Measurements from ENCODE around the gene MAPK8.

Gene MAPK8

GRCh38 chr10:48286356-48286755 is 20.1 kb upstream of the MAPK8 start:
- H3K36me3 Mint-ChIP-seq (ENCODE audit: low read depth) = no peaks in the 10 kb centered on the region
- peaks cover 7% of the 10 kb centered on the region for H3K4me1 Mint-ChIP-seq (ENCODE audit: low read depth)
- H3K27ac Mint-ChIP-seq = no peak overlapping the region
- H3K4me3 Mint-ChIP-seq = no peak overlapping the region
- peaks cover 11% of the 10 kb centered on the region for H3K9me3 Mint-ChIP-seq
- H3K27me3 Mint-ChIP-seq = peaks cover 22% of the 10 kb centered on the region

GRCh38 chr10:48287417-48288391 is 18.8 kb upstream of the MAPK8 start:
- Mint-ChIP-seq H3K27ac (no peak overlapping the region), H3K4me1 (ENCODE audit: low read depth) (peaks cover 7% of the 10 kb centered on the region), H3K9me3 (peaks cover 11% of the 10 kb centered on the region), H3K27me3 (peaks cover 14% of the 10 kb centered on the region), H3K4me3 (no peak overlapping the region), H3K36me3 (ENCODE audit: low read depth) (no peaks in the 10 kb centered on the region)

- Mint-ChIP-seq H3K36me3 (ENCODE audit: low read depth) (no peaks in the 10 kb centered on the region), H3K4me1 (ENCODE audit: low read depth) (peaks cover 7% of the 10 kb centered on the region)
Measured at GRCh38 chr10:48288661-48289060, 17.8 kb upstream of the MAPK8 start.

GRCh38 chr10:48289501-48290238 is 16.8 kb upstream of the MAPK8 start:
- H3K4me3 Mint-ChIP-seq = no peak overlapping the region
- H3K36me3 Mint-ChIP-seq (ENCODE audit: low read depth) = no peaks in the 10 kb centered on the region
- H3K9me3 Mint-ChIP-seq = peaks cover 4% of the 10 kb centered on the region
- H3K4me1 Mint-ChIP-seq (ENCODE audit: low read depth) = peaks cover 7% of the 10 kb centered on the region
- peaks cover 13% of the 10 kb centered on the region for H3K27me3 Mint-ChIP-seq
- H3K27ac Mint-ChIP-seq = no peak overlapping the region

More at GRCh38 chr10:48288661-48289060, 17.8 kb upstream of the MAPK8 start:
- Mint-ChIP-seq H3K9me3 (peaks cover 9% of the 10 kb centered on the region), H3K4me3 (no peak overlapping the region), H3K27me3 (peaks cover 14% of the 10 kb centered on the region), H3K27ac (no peak overlapping the region)

GRCh38 chr10:48290286-48290685 is 16.2 kb upstream of the MAPK8 start:
- Mint-ChIP-seq H3K9me3 (no peaks in the 10 kb centered on the region), H3K4me1 (ENCODE audit: low read depth) (peaks cover 7% of the 10 kb centered on the region)

GRCh38 chr10:48291190-48291589 is 15.3 kb upstream of the MAPK8 start:
- peak overlapping the region; percentile 63 for H3K27ac Mint-ChIP-seq
- no peak overlapping the region for H3K4me3 Mint-ChIP-seq
- no peaks in the 10 kb centered on the region for H3K27me3 Mint-ChIP-seq
- H3K9me3 Mint-ChIP-seq = no peaks in the 10 kb centered on the region
- peaks cover 7% of the 10 kb centered on the region for H3K4me1 Mint-ChIP-seq (ENCODE audit: low read depth)
- H3K36me3 Mint-ChIP-seq (ENCODE audit: low read depth) = no peaks in the 10 kb centered on the region

More at GRCh38 chr10:48290286-48290685, 16.2 kb upstream of the MAPK8 start:
- H3K27ac Mint-ChIP-seq = no peak overlapping the region
- H3K27me3 Mint-ChIP-seq = peaks cover 7% of the 10 kb centered on the region
- H3K4me3 Mint-ChIP-seq = no peak overlapping the region
- no peaks in the 10 kb centered on the region for H3K36me3 Mint-ChIP-seq (ENCODE audit: low read depth)

- Mint-ChIP-seq H3K4me1 (ENCODE audit: low read depth) (peaks cover 3% of the 10 kb centered on the region), H3K27me3 (no peaks in the 10 kb centered on the region)
Measured at GRCh38 chr10:48292616-48293015, 13.9 kb upstream of the MAPK8 start.

GRCh38 chr10:48294431-48294830 is 12.0 kb upstream of the MAPK8 start:
- Mint-ChIP-seq H3K36me3 (ENCODE audit: low read depth) (no peaks in the 10 kb centered on the region), H3K27me3 (no peaks in the 10 kb centered on the region), H3K27ac (no peak overlapping the region), H3K4me3 (no peak overlapping the region), H3K9me3 (no peaks in the 10 kb centered on the region), H3K4me1 (ENCODE audit: low read depth) (no peaks in the 10 kb centered on the region)

More at GRCh38 chr10:48292616-48293015, 13.9 kb upstream of the MAPK8 start:
- H3K4me3 Mint-ChIP-seq = no peak overlapping the region
- H3K36me3 Mint-ChIP-seq (ENCODE audit: low read depth) = no peaks in the 10 kb centered on the region
- no peaks in the 10 kb centered on the region for H3K9me3 Mint-ChIP-seq
- no peak overlapping the region for H3K27ac Mint-ChIP-seq

GRCh38 chr10:48296576-48297098 is 9.8 kb upstream of the MAPK8 start:
- H3K36me3 Mint-ChIP-seq (ENCODE audit: low read depth) = no peaks in the 10 kb centered on the region
- H3K27ac Mint-ChIP-seq = no peak overlapping the region
- no peak overlapping the region for H3K4me3 Mint-ChIP-seq
- H3K27me3 Mint-ChIP-seq = no peaks in the 10 kb centered on the region
- H3K9me3 Mint-ChIP-seq = no peaks in the 10 kb centered on the region
- no peaks in the 10 kb centered on the region for H3K4me1 Mint-ChIP-seq (ENCODE audit: low read depth)

- Mint-ChIP-seq H3K36me3 (ENCODE audit: low read depth) (no peaks in the 10 kb centered on the region), H3K27ac (no peak overlapping the region), H3K27me3 (no peaks in the 10 kb centered on the region), H3K4me1 (ENCODE audit: low read depth) (no peaks in the 10 kb centered on the region), H3K9me3 (no peaks in the 10 kb centered on the region), H3K4me3 (no peak overlapping the region)
Measured at GRCh38 chr10:48299066-48299465, 7.4 kb upstream of the MAPK8 start.

GRCh38 chr10:48299692-48300091 is 6.8 kb upstream of the MAPK8 start:
- Mint-ChIP-seq H3K9me3 (no peaks in the 10 kb centered on the region), H3K27me3 (no peaks in the 10 kb centered on the region), H3K27ac (no peak overlapping the region), H3K4me1 (ENCODE audit: low read depth) (no peaks in the 10 kb centered on the region), H3K4me3 (no peak overlapping the region), H3K36me3 (ENCODE audit: low read depth) (no peaks in the 10 kb centered on the region)

GRCh38 chr10:48300556-48300955 is 5.9 kb upstream of the MAPK8 start:
- Mint-ChIP-seq H3K4me1 (ENCODE audit: low read depth) (no peaks in the 10 kb centered on the region), H3K9me3 (no peaks in the 10 kb centered on the region), H3K27me3 (no peaks in the 10 kb centered on the region), H3K36me3 (ENCODE audit: low read depth) (no peaks in the 10 kb centered on the region), H3K4me3 (no peak overlapping the region), H3K27ac (no peak overlapping the region)

- Mint-ChIP-seq H3K27me3 (no peaks in the 10 kb centered on the region), H3K9me3 (no peaks in the 10 kb centered on the region), H3K4me1 (ENCODE audit: low read depth) (peaks cover 12% of the 10 kb centered on the region), H3K27ac (no peak overlapping the region), H3K4me3 (no peak overlapping the region), H3K36me3 (ENCODE audit: low read depth) (no peaks in the 10 kb centered on the region)
Measured at GRCh38 chr10:48302515-48303476, 3.7 kb upstream of the MAPK8 start.

GRCh38 chr10:48305905-48306264 is 592 bp upstream of the MAPK8 start:
- Mint-ChIP-seq H3K4me3 (peak overlapping the region; percentile 69), H3K36me3 (ENCODE audit: low read depth) (no peaks in the 10 kb centered on the region), H3K9me3 (no peaks in the 10 kb centered on the region), H3K27ac (peak overlapping the region; percentile 73), H3K4me1 (ENCODE audit: low read depth) (peaks cover 37% of the 10 kb centered on the region), H3K27me3 (no peaks in the 10 kb centered on the region)

Measured in stimulated activated naive CD8-positive, alpha-beta T cell treated with anti-CD3 and anti-CD28 coated beads, Interleukin-15, Interleukin-2, amounts not matched to agents 100 ng/mL and 50 ng/mL, for 24 hours (primary cell).